ENCODE results near the gene BPIFB3. TPM values are rescaled to one million over a fixed set of nuclear protein-coding genes. Genes with fewer than 3 reads are reported as not detected.

BPIFB3 gene
- total RNA-seq, 1 experiment from 2014 or later: not detected

- no peak for DNase-seq
- no peaks in the 10 kb centered on the region; the same call in 1 of the 2 replicates for H3K27me3 ChIP-seq (replicated peaks; ENCODE audit: control insufficient read depth, insufficient read depth, low read length)
- H3K36me3 ChIP-seq (ENCODE audit: control insufficient read depth, insufficient read depth, low read length): no peaks in the 10 kb centered on the region
- no peaks in the 10 kb centered on the region for H3K9me3 Mint-ChIP-seq (ENCODE audit: unreplicated experiment)
- H3K4me3 Mint-ChIP-seq (ENCODE audit: unreplicated experiment): no peak overlapping the region
- CTCF ChIA-PET: interaction anchor here (1.2 kb wide), 1 partner anchor 23 kb away, joined by 4 read pairs; no protein-coding TSS in a partner anchor
- H3K27ac Mint-ChIP-seq (ENCODE audit: unreplicated experiment): no peak overlapping the region
- no peaks in the 10 kb centered on the region; the same call in 1 of the 2 replicates for H3K4me1 ChIP-seq
- no peaks in the 10 kb centered on the region for H3K4me1 Mint-ChIP-seq (ENCODE audit: low read depth, unreplicated experiment)
- H3K9me3 ChIP-seq: no peaks in the 10 kb centered on the region
- POLR2A ChIA-PET: no interaction called here
- TF ChIP-seq CTCF (IDR thresholded peaks at IDR 0.05; ENCODE audit: insufficient read depth in 1 of 2, low read depth in 1 of 2, low read length in 1 of 2, severe bottlenecking in 1 of 2, unreplicated experiment in 1 of 2): no peak
- no peaks in the 10 kb centered on the region for H3K36me3 Mint-ChIP-seq (ENCODE audit: insufficient read depth, unreplicated experiment)
- BruUV-seq (replicated peaks): no TSS peak
- no peak overlapping the region for H3K4me3 ChIP-seq (ENCODE audit: low read depth, low read length)
- peaks cover 20% of the 10 kb centered on the region for H3K27me3 Mint-ChIP-seq (ENCODE audit: insufficient read depth, unreplicated experiment)
- intact Hi-C loops (cut with micrococcal nuclease; ENCODE audit: unreplicated experiment): no loop called here
These were observed 19.1 kb downstream of the BPIFB3 start for GRCh38 chr20:33072813-33073212.

GRCh38 chr20:33074675-33075074 lies 21.0 kb downstream of the BPIFB3 start:
- no peaks in the 10 kb centered on the region for H3K9me3 Mint-ChIP-seq (ENCODE audit: unreplicated experiment)
- no peak overlapping the region for H3K4me3 Mint-ChIP-seq (ENCODE audit: unreplicated experiment)
- no peak for DNase-seq
- no peak overlapping the region for H3K4me3 ChIP-seq (ENCODE audit: low read depth, low read length)
- TF ChIP-seq CTCF (IDR thresholded peaks at IDR 0.05; ENCODE audit: insufficient read depth in 1 of 2, low read depth in 1 of 2, low read length in 1 of 2, severe bottlenecking in 1 of 2, unreplicated experiment in 1 of 2): no peak
- H3K4me1 Mint-ChIP-seq (ENCODE audit: low read depth, unreplicated experiment): no peaks in the 10 kb centered on the region
- H3K4me1 ChIP-seq: no peaks in the 10 kb centered on the region; the same call in 1 of the 2 replicates
- BruUV-seq (replicated peaks): no TSS peak
- no peak overlapping the region for H3K27ac Mint-ChIP-seq (ENCODE audit: unreplicated experiment)
- no peaks in the 10 kb centered on the region for H3K36me3 Mint-ChIP-seq (ENCODE audit: insufficient read depth, unreplicated experiment)
- H3K36me3 ChIP-seq (ENCODE audit: control insufficient read depth, insufficient read depth, low read length): no peaks in the 10 kb centered on the region
- no peaks in the 10 kb centered on the region for H3K9me3 ChIP-seq
- H3K27me3 ChIP-seq (replicated peaks; ENCODE audit: control insufficient read depth, insufficient read depth, low read length): no peaks in the 10 kb centered on the region
- intact Hi-C loops (cut with micrococcal nuclease; ENCODE audit: unreplicated experiment): no loop called here
- ChIA-PET POLR2A (no interaction called here), CTCF (no interaction called here)
- peaks cover 20% of the 10 kb centered on the region for H3K27me3 Mint-ChIP-seq (ENCODE audit: insufficient read depth, unreplicated experiment)

- ChIA-PET CTCF (no interaction called here), POLR2A (no interaction called here)
- BruUV-seq (replicated peaks): no TSS peak
- H3K27me3 Mint-ChIP-seq (ENCODE audit: insufficient read depth, unreplicated experiment): peaks cover 20% of the 10 kb centered on the region
- H3K4me3 Mint-ChIP-seq (ENCODE audit: unreplicated experiment): no peak overlapping the region
- no peaks in the 10 kb centered on the region for H3K9me3 Mint-ChIP-seq (ENCODE audit: unreplicated experiment)
- no peaks in the 10 kb centered on the region for H3K36me3 Mint-ChIP-seq (ENCODE audit: insufficient read depth, unreplicated experiment)
- no peaks in the 10 kb centered on the region for H3K36me3 ChIP-seq (ENCODE audit: control insufficient read depth, insufficient read depth, low read length)
- no peaks in the 10 kb centered on the region for H3K9me3 ChIP-seq
- no peak for DNase-seq
- H3K4me1 ChIP-seq: no peaks in the 10 kb centered on the region; the same call in 1 of the 2 replicates
- no peak overlapping the region for H3K4me3 ChIP-seq (ENCODE audit: low read depth, low read length)
- no peaks in the 10 kb centered on the region for H3K4me1 Mint-ChIP-seq (ENCODE audit: low read depth, unreplicated experiment)
- no peak overlapping the region for H3K27ac Mint-ChIP-seq (ENCODE audit: unreplicated experiment)
- no peaks in the 10 kb centered on the region for H3K27me3 ChIP-seq (replicated peaks; ENCODE audit: control insufficient read depth, insufficient read depth, low read length)
- TF ChIP-seq CTCF (IDR thresholded peaks at IDR 0.05; ENCODE audit: insufficient read depth in 1 of 2, low read depth in 1 of 2, low read length in 1 of 2, severe bottlenecking in 1 of 2, unreplicated experiment in 1 of 2): no peak
- intact Hi-C loops (cut with micrococcal nuclease; ENCODE audit: unreplicated experiment): no loop called here
These were observed 21.6 kb downstream of the BPIFB3 start for GRCh38 chr20:33075281-33075680.

All from Caco-2 (cell line).